Stimulated activated CD8-positive, alpha-beta memory T cell treated with anti-CD3 and anti-CD28 coated beads, Interleukin-12 subunit alpha, Interleukin-12 subunit beta, amount 100 ng/mL, for 1 hour (primary cell): ENCODE data around the gene APOBEC3B.
A peak's percentile ranks its signal among the peaks of the same experiment; 100 is the strongest.
"Not testable (repeated sequence)": the region's sequence is repeated elsewhere in the genome, so short reads cannot be mapped to it uniquely, and the experiment has no call there.

Source experiments
- DNase-seq: peaks from one replicate; pipeline ENCODE4 v3.0.0-alpha.2; 2020; ENCODE audit warnings: low read depth

APOBEC3B gene

GRCh38 chr22:38997518-38997917 is 15.4 kb downstream of the APOBEC3B start:
- DNase-seq: no peak

- peak; percentile 62 for DNase-seq
These were observed 21.1 kb downstream of the APOBEC3B start for GRCh38 chr22:39003165-39003638.

GRCh38 chr22:39007177-39007576 is 25.0 kb downstream of the APOBEC3B start:
- DNase-seq: no peak

GRCh38 chr22:39008271-39008850 is 26.2 kb downstream of the APOBEC3B start:
- not testable (repeated sequence) for DNase-seq

DNA sequence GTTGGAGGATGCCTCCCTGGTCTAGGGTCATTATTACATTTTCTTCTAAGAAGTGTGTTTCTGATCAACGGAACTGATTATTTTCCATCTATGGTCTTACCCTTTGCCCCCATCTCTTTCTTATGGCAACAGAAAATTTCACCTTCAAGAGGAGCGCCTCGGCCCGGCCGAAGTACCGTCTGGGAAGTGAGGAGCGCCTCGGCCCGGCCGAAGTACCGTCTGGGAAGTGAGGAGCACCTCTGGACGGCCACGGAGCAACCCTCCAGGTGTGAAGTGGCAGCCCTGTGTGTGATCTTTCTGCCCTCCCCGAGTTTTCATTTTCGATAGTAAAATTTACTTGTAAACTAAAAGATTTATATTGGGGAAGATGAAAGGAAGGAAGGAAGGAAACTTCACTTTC is 28.8 kb downstream of the APOBEC3B start:
- DNase-seq: no peak

- DNase-seq: no peak
These were observed 30.7 kb downstream of the APOBEC3B start for GRCh38 chr22:39012533-39013511.

GRCh38 chr22:39013561-39013941 is 31.4 kb downstream of the APOBEC3B start:
- DNase-seq: not testable (repeated sequence)

- DNase-seq: peak; percentile 62
These were observed 32.0 kb downstream of the APOBEC3B start, which contains the start of gene APOBEC3C for GRCh38 chr22:39013942-39014722. APOBEC3C (plus strand) TSS chr22:39014257; CDS start chr22:39014363, 106 bp downstream.

DNA sequence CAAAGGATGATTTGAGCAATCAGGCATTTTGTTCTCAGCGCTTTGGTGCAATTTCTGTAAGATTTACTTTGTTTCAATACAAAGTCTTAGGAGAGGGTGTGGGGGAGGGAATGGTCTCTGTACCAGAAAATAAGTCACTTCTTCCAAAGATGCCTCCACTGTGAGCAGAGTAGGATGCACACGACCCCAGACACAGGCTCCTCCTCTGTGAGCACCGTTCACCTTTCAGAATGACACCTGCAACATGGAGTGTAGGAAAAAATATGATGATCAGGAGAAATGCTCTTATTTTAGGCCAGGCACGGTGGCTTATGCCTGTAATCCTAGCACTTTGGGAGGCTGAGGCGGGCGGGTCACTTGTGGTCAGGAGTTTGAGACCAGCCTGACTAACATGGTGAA is 32.6 kb downstream of the APOBEC3B start:
- not testable (repeated sequence) for DNase-seq

DNA sequence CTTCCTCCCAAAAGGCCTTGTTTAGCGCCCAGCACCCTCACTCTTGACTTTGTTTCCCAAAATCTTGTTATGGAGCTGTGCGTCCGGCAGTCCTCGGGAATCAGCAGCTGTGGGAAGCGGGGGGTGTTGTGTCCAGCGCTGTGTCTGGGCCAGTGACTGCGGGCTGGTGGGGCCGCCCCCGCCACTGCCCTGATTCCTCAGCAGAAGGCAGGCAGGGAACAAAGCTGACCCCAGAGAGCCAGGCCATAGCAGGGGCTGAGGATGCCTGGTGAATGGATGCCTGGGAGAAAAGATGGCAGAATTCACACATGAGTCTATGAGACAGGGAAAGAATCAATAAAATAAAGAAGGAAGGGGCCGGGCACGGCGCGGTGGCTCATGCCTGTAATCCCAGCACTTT is 34.4 kb downstream of the APOBEC3B start:
- DNase-seq: no peak

- DNase-seq: no peak
These were observed 35.6 kb downstream of the APOBEC3B start for GRCh38 chr22:39017596-39018365.

GRCh38 chr22:39020021-39020651 is 38.0 kb downstream of the APOBEC3B start:
- not testable (repeated sequence) for DNase-seq

DNA sequence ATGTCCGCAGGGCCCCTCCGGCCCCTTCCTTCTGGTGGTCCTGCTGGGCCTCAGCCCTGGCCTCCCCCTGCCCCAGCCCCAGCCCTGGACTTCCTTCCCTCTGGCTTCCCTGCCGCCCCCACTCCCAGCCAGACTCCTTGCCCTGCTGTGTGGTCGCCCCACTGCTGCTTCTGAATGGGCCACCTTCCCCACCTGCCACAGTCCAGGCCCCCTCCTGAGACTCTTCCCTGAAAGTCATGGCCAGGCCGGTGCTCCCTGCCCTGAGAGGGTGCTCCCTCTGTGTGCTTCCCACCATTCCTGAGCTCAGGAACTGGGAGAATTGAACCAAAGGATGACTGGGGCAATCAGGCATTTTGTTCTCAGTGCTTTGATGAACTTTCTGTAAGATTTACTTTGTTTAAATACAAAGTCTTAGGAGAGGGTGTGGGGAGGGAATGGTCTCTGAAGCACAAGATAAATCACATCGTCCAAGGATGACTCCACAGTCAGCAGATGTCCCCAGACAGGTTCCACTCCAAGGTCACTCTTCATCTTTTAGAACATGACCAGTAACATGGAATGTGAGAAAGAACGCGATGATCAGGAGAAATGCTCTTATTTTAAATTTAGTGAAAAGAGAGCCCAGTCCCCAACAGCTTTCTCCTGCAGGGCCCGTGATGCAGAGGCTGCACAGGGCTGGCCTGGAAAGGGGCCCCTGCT is 39.6 kb downstream of the APOBEC3B start:
- no peak for DNase-seq

- DNase-seq: no peak
These were observed 42.6 kb downstream of the APOBEC3B start for GRCh38 chr22:39024519-39025308.

DNA sequence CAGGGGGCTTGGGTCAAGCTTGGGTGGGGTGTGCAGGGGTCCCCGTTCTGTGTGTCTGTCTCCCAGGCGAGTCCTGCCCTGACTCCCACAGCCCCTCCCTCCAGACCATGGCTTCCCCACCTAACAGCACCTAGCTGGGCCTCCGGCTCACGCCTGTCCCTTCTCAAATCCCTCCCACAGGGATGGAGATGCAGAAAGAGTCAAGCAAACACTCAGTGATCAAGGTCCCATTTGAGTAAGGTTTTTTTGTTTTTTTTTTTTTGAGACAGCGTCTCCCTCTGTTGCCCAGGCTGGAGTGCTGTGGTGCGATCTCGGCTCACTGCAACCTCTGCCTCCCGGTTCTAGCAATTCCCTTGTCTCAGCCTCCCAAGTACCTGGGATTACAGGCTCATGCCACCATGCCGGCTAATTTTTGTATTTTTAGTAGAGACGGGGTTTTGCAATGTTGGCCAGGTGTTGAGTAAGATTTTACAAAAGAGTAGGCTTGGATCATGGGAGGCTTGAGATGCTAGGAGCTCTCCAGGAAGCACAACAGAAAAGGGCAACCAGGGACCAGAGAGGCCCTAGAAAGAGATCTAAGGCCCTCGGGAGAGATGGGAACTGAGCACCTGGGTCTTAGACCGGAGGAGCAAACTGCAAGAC is 44.5 kb downstream of the APOBEC3B start:
- DNase-seq: no peak

GRCh38 chr22:39027717-39028116 is 45.6 kb downstream of the APOBEC3B start:
- no peak for DNase-seq

GRCh38 chr22:39028281-39028680 is 46.1 kb downstream of the APOBEC3B start:
- DNase-seq: no peak

DNA sequence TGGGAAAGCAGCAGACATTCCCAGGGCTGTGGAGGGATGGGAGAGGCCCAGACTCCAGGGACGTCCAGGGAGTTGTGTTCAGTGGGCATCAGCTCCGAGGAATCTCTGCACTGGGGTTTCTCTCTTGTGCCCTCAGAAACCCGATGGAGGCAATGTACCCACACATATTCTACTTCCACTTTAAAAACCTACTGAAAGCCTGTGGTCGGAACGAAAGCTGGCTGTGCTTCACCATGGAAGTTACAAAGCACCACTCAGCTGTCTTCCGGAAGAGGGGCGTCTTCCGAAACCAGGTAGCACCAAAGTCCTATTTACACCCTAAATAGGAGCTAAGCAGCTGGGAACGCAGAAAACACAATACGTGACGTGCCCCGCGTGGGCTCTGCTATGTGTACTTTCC is 47.1 kb downstream of the APOBEC3B start:
- no peak for DNase-seq

DNA sequence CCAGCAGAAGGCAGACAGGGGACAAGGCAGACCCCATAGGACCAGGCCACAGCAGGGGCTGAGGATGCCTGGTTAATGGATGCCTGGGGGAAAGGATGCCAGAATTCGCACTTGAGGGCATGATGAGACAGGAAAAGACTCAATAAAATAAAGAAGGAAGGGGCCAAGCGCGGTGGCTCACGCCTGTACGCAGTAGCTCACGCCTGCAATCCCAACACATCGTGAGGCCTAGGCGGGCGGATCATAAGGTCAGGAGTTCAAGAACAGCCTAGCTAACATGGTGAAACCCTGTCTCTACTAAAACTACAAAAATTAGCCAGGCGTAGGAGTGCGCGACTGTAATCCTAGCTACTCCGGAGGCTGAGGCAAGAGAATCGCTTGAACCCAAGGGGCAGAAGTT is 48.6 kb downstream of the APOBEC3B start:
- no peak for DNase-seq
